PC-3 (cell line): ENCODE data around the gene CHMP1B. TPM values are rescaled to one million over a fixed set of nuclear protein-coding genes. Genes with fewer than 3 reads are reported as not detected.

Experiments
- ATAC-seq: fragments of 200-7000 bp; cut with Tn5 transposase; 2 replicates; pipeline ENCODE4 v1.9.1; 2020; ENCODE audit warnings: mild to moderate bottlenecking, moderate library complexity
- BruUV-seq: library from RNA; stranded (reverse); fragments of 400-500 nt; replicated peaks from 2 replicates; lab custom pipeline; 2021; lab: Mats Ljungman, UMichigan
- CTCF ChIA-PET: fragments of 300-600 bp; sonication (Branson Sonifier 250); formaldehyde crosslinking; loops from one replicate; lab custom pipeline; 2022; ENCODE audit warnings: antibody characterized with exemption; lab: Charles Lee
- POLR2A ChIA-PET: fragments of 300-600 bp; sonication (Branson Sonifier 250); formaldehyde crosslinking; loops from one replicate; lab custom pipeline; 2022; ENCODE audit warnings: antibody characterized with exemption; ENCODE audit not compliant: unreplicated experiment; lab: Charles Lee
- DNase-seq: peaks from one replicate; pipeline ENCODE4 v3.0.0-alpha.2; 2015
- H2AFZ ChIP-seq: fragments of 300-600 bp; sonication (generic); 2 replicates; pipeline ENCODE4 v1.6.0; 2016; ENCODE audit warnings: antibody characterized with exemption, low read length
- H3F3A ChIP-seq: fragments of 300-600 bp; sonication (generic); one replicate; pipeline ENCODE4 v1.6.0; 2017; ENCODE audit warnings: antibody characterized with exemption, low read length, control low read depth, mild to moderate bottlenecking; ENCODE audit not compliant: unreplicated experiment
- H3K27ac ChIP-seq: fragments of 300-600 bp; sonication (generic); 2 replicates; pipeline ENCODE4 v1.5.1; 2016; ENCODE audit warnings: mild to moderate bottlenecking, low read length
- H3K27me3 ChIP-seq: fragments of 300-600 bp; sonication (generic); 2 replicates; pipeline ENCODE4 v1.6.1; 2016; ENCODE audit warnings: low read length, mixed read lengths
- H3K36me3 ChIP-seq: fragments of 300-600 bp; sonication (generic); 2 replicates; pipeline ENCODE4 v1.6.1; 2016; ENCODE audit warnings: low read depth, mixed run types, low read length, mixed read lengths
- H3K4me1 ChIP-seq: fragments of 300-600 bp; sonication (generic); 2 replicates; pipeline ENCODE4 v1.5.1; 2016; ENCODE audit warnings: low read length; ENCODE audit not compliant: insufficient read depth
- H3K4me2 ChIP-seq: fragments of 300-600 bp; sonication (generic); 2 replicates; pipeline ENCODE4 v1.6.0; 2016; ENCODE audit warnings: low read length
- H3K4me3 ChIP-seq: fragments of 300-600 bp; sonication (generic); 2 replicates; pipeline ENCODE4 v1.5.1; 2016; ENCODE audit warnings: mild to moderate bottlenecking, low read length, mixed read lengths
- H3K79me2 ChIP-seq: fragments of 300-600 bp; sonication (generic); 2 replicates; pipeline ENCODE4 v1.6.1; 2017; ENCODE audit warnings: low read length, mixed read lengths
- H3K9ac ChIP-seq: fragments of 300-600 bp; sonication (generic); 2 replicates; pipeline ENCODE4 v1.6.0; 2016; ENCODE audit warnings: mild to moderate bottlenecking, low read length
- H3K9me2 ChIP-seq: fragments of 300-600 bp; sonication (generic); replicated peaks from 2 replicates; pipeline ENCODE4 v1.6.1; 2016; ENCODE audit warnings: mixed run types, low read length, mixed read lengths
- H3K9me3 ChIP-seq: fragments of 300-600 bp; sonication (generic); 2 replicates; pipeline ENCODE4 v1.6.1; 2016; ENCODE audit warnings: low read length, mixed read lengths
- H4K20me1 ChIP-seq: fragments of 300-600 bp; sonication (generic); 2 replicates; pipeline ENCODE4 v1.6.1; 2016; ENCODE audit warnings: low read length, mixed read lengths
- EZH2 ChIP-seq: fragments of 300-600 bp; sonication (generic); IDR thresholded peaks from one replicate; pipeline ENCODE4 v1.6.1; 2017; ENCODE audit warnings: antibody characterized with exemption, mild to moderate bottlenecking, low read length; ENCODE audit not compliant: unreplicated experiment
- EZH2phosphoT487 ChIP-seq: fragments of 300-600 bp; sonication (generic); IDR thresholded peaks from 2 replicates; pipeline ENCODE4 v1.6.1; 2018; ENCODE audit warnings: mild to moderate bottlenecking, antibody characterized with exemption, low read length, borderline replicate concordance
- intact Hi-C: fragments of 100-400 bp; cut with micrococcal nuclease; formaldehyde crosslinking; loops from 2 replicates; pipeline ENCODE4 v1.9.0; 2023
- total RNA-seq: library from RNA; depleted of rRNA; stranded (reverse); fragments of >200 nt; gene quantifications from 2 replicates; pipeline ENCODE4 v1.2.3, GENCODE V29; 2014
- TF ChIP-seq, protein P1 (sequence below): fragments of 300-600 bp; sonication (generic); conservative IDR thresholded peaks from 2 replicates; pipeline ENCODE4 v1.5.1; 2017; ENCODE audit warnings: antibody characterized with exemption, low read depth, mild to moderate bottlenecking, low read length

Gene CHMP1B
- total RNA-seq, 1 experiment from 2014 or later = 81.9 TPM

- CTCF ChIA-PET = no interaction called here
Observed at GRCh38 chr18:11873670-11874340, 22.6 kb downstream of the CHMP1B start.

GRCh38 chr18:11874676-11875075 is 23.5 kb downstream of the CHMP1B start:
- H3K27ac ChIP-seq = no peak overlapping the region
- no peaks in the 10 kb centered on the region for H4K20me1 ChIP-seq
- DNase-seq = no peak
- ChIA-PET POLR2A (no interaction called here), CTCF (no interaction called here)
- H3K9me2 ChIP-seq = no peaks in the 10 kb centered on the region
- H3K9me3 ChIP-seq = no peaks in the 10 kb centered on the region
- no peaks in the 10 kb centered on the region for H3K27me3 ChIP-seq
- no peaks in the 10 kb centered on the region for H3K36me3 ChIP-seq
- no TSS peak for BruUV-seq
- H3K79me2 ChIP-seq = no peaks in the 10 kb centered on the region
- no peaks in the 10 kb centered on the region for H3F3A ChIP-seq
- H3K4me3 ChIP-seq = no peak overlapping the region
- H3K9ac ChIP-seq = no peak overlapping the region
- no peak overlapping the region for H2AFZ ChIP-seq
- TF ChIP-seq EZH2 = no peak
- TF ChIP-seq, protein P1, sequence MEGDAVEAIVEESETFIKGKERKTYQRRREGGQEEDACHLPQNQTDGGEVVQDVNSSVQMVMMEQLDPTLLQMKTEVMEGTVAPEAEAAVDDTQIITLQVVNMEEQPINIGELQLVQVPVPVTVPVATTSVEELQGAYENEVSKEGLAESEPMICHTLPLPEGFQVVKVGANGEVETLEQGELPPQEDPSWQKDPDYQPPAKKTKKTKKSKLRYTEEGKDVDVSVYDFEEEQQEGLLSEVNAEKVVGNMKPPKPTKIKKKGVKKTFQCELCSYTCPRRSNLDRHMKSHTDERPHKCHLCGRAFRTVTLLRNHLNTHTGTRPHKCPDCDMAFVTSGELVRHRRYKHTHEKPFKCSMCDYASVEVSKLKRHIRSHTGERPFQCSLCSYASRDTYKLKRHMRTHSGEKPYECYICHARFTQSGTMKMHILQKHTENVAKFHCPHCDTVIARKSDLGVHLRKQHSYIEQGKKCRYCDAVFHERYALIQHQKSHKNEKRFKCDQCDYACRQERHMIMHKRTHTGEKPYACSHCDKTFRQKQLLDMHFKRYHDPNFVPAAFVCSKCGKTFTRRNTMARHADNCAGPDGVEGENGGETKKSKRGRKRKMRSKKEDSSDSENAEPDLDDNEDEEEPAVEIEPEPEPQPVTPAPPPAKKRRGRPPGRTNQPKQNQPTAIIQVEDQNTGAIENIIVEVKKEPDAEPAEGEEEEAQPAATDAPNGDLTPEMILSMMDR = peak; percentile 17; the same call in 1 of the 2 replicates
- peaks cover 11% of the 10 kb centered on the region for H3K4me1 ChIP-seq
- intact Hi-C loops = loop anchor here (5.0 kb wide), 1 partner anchor 562 kb away; no protein-coding TSS in a partner anchor
- no peak for ATAC-seq
- H3K4me2 ChIP-seq = no peak overlapping the region

More at GRCh38 chr18:11873670-11874340, 22.6 kb downstream of the CHMP1B start:
- H3K27me3 ChIP-seq = no peaks in the 10 kb centered on the region
- POLR2A ChIA-PET = no interaction called here
- no peak for ATAC-seq
- no peak for DNase-seq
- no peak overlapping the region for H3K9ac ChIP-seq
- no peak overlapping the region for H2AFZ ChIP-seq
- no peaks in the 10 kb centered on the region for H3F3A ChIP-seq
- H3K4me1 ChIP-seq = peaks cover 11% of the 10 kb centered on the region
- H3K4me2 ChIP-seq = no peak overlapping the region
- no TSS peak for BruUV-seq
- H3K27ac ChIP-seq = no peak overlapping the region
- H3K79me2 ChIP-seq = no peaks in the 10 kb centered on the region
- H3K36me3 ChIP-seq = no peaks in the 10 kb centered on the region
- no peaks in the 10 kb centered on the region for H3K9me3 ChIP-seq
- TF ChIP-seq, protein P1 = no peak
- TF ChIP-seq EZH2 = no peak
- no peak for TF ChIP-seq EZH2phosphoT487
- H3K9me2 ChIP-seq = no peaks in the 10 kb centered on the region
- intact Hi-C loops = loop anchor here (2.0 to 5.0 kb wide), 2 partner anchors 23 to 562 kb away; partner anchors contain the start of gene CHMP1B
- no peaks in the 10 kb centered on the region for H4K20me1 ChIP-seq
- no peak overlapping the region for H3K4me3 ChIP-seq

- no peak overlapping the region for H2AFZ ChIP-seq
- no peaks in the 10 kb centered on the region for H3K79me2 ChIP-seq
- H3K9ac ChIP-seq = no peak overlapping the region
- no peak for DNase-seq
- no peaks in the 10 kb centered on the region for H3K9me2 ChIP-seq
- peaks cover 3% of the 10 kb centered on the region for H3K4me1 ChIP-seq
- intact Hi-C loops = no loop called here
- POLR2A ChIA-PET = interaction anchor here (0.6 kb wide), 1 partner anchor 13 kb away, joined by 3 read pairs; no protein-coding TSS in a partner anchor
- no peak overlapping the region for H3K4me3 ChIP-seq
- no peaks in the 10 kb centered on the region for H4K20me1 ChIP-seq
- TF ChIP-seq EZH2phosphoT487 (no peak), EZH2 (no peak)
- TF ChIP-seq, protein P1 = no peak
- no TSS peak for BruUV-seq
- no peaks in the 10 kb centered on the region for H3K27me3 ChIP-seq
- no peak overlapping the region for H3K4me2 ChIP-seq
- no peaks in the 10 kb centered on the region for H3F3A ChIP-seq
- no peaks in the 10 kb centered on the region for H3K9me3 ChIP-seq
- ATAC-seq = no peak
- CTCF ChIA-PET = no interaction called here
- H3K36me3 ChIP-seq = no peaks in the 10 kb centered on the region
- H3K27ac ChIP-seq = no peak overlapping the region
Observed at GRCh38 chr18:11877497-11878135, 26.4 kb downstream of the CHMP1B start.
